RPMI7951 (cell line): ENCODE measurements around the gene PHLDB1. TPM values are rescaled to one million over a fixed set of nuclear protein-coding genes. Genes with fewer than 3 reads are reported as not detected.
"Not testable (repeated sequence)": the region's sequence is repeated elsewhere in the genome, so short reads cannot be mapped to it uniquely, and the experiment has no call there.

Experiments
- DNase-seq: peaks from one replicate; pipeline ENCODE4 v3.0.0-alpha.2; 2012; ENCODE audit warnings: low read depth
- total RNA-seq: library from RNA; depleted of rRNA; stranded (reverse); fragments of >200 nt; shearing (Covaris generic); gene quantifications from 2 replicates; pipeline ENCODE4 v1.2.3, GENCODE V29; 2014

PHLDB1 gene
- total RNA-seq, 1 experiment from 2014 or later, result 45.1 TPM

- no peak for DNase-seq
Observed at GRCh38 chr11:118658429-118659313, 51.3 kb downstream of the PHLDB1 start.

GRCh38 chr11:118659314-118659952 lies 52.0 kb downstream of the PHLDB1 start:
- DNase-seq, result peak; percentile 76

- DNase-seq, result peak; percentile 28
Observed at GRCh38 chr11:118659953-118660680, 52.7 kb downstream of the PHLDB1 start.

GRCh38 chr11:118660681-118661424 lies 53.4 kb downstream of the PHLDB1 start:
- no peak for DNase-seq

- DNase-seq, result no peak
Observed at GRCh38 chr11:118661425-118662301, 54.2 kb downstream of the PHLDB1 start.

GRCh38 chr11:118662401-118663271 lies 55.2 kb downstream of the PHLDB1 start:
- DNase-seq, result no peak

- DNase-seq, result no peak
Observed at GRCh38 chr11:118663381-118663780, 56.0 kb downstream of the PHLDB1 start.

- DNase-seq, result no peak
Observed at GRCh38 chr11:118663902-118664301, 56.5 kb downstream of the PHLDB1 start.

GRCh38 chr11:118666371-118666770 lies 59.0 kb downstream of the PHLDB1 start:
- no peak for DNase-seq

- DNase-seq, result no peak
Observed at GRCh38 chr11:118670063-118670462, 62.6 kb downstream of the PHLDB1 start.

GRCh38 chr11:118671254-118671653 lies 63.8 kb downstream of the PHLDB1 start:
- no peak for DNase-seq

GRCh38 chr11:118672846-118673245 lies 65.4 kb downstream of the PHLDB1 start:
- DNase-seq, result peak; percentile 38

- no peak for DNase-seq
Observed at GRCh38 chr11:118673361-118674081, 66.1 kb downstream of the PHLDB1 start.

GRCh38 chr11:118674082-118674435 lies 66.6 kb downstream of the PHLDB1 start:
- no peak for DNase-seq

- no peak for DNase-seq
Observed at GRCh38 chr11:118677977-118678376, 70.6 kb downstream of the PHLDB1 start.

GRCh38 chr11:118678908-118679307 lies 71.5 kb downstream of the PHLDB1 start:
- peak; percentile 45 for DNase-seq

GRCh38 chr11:118679483-118679882 lies 72.1 kb downstream of the PHLDB1 start, which contains the start of gene TREH:
Gene TREH, minus strand, starts transcription at chr11:118679650. Its CDS starts 23 bp downstream, at chr11:118679627.
- no peak for DNase-seq

- DNase-seq, result no peak
Observed at GRCh38 chr11:118682372-118682771, 75.0 kb downstream of the PHLDB1 start.

GRCh38 chr11:118682939-118683338 lies 75.5 kb downstream of the PHLDB1 start:
- DNase-seq, result not testable (repeated sequence)
